Body of pancreas (tissue), 4 donors: ENCODE measurements around the gene PXDN. TPM values are rescaled to one million over a fixed set of nuclear protein-coding genes. Genes with fewer than 3 reads are reported as not detected.

Source experiments
- ATAC-seq: fragments of 150-250 bp; one replicate; pipeline ENCODE4 v1.9.1; 2016
- DNase-seq, 4 donors: peaks; one replicate each; pipeline ENCODE4 v3.0.0-alpha.2; 2019
- H3K27ac ChIP-seq, 4 donors: fragments of 200-600 bp; sonication (generic); 1 replicate in 3 of 4; 2 replicates in 1 of 4; pipeline versions ENCODE4 v1.5.1 to v1.6.1; 2016 to 2019; ENCODE audit warnings: mild to moderate bottlenecking in 1 of 4, mixed read lengths in 1 of 4, moderate library complexity in 1 of 4
- H3K27me3 ChIP-seq, 2 donors: fragments of 200-600 bp; sonication (generic); one replicate each; pipeline ENCODE4 v1.6.0; 2016; ENCODE audit warnings: mild to moderate bottlenecking in 1 of 2
- H3K36me3 ChIP-seq, 2 donors: fragments of 200-600 bp; sonication (generic); replicated peaks in 1 of 2; 2 replicates each; pipeline ENCODE4 v1.5.1; 2016; ENCODE audit warnings: low read depth in 2 of 2; ENCODE audit not compliant: insufficient read depth in 1 of 2
- H3K4me1 ChIP-seq: fragments of 200-600 bp; sonication (generic); one replicate; pipeline ENCODE4 v1.6.0; 2016
- H3K4me3 ChIP-seq, 2 donors: fragments of 200-600 bp; sonication (generic); 1 replicate in 1 of 2; 2 replicates in 1 of 2; pipeline ENCODE4 v1.5.1; 2016 to 2019
- H3K9me3 ChIP-seq, 3 donors: fragments of 200-600 bp; sonication (generic); 1 replicate in 2 of 3; 2 replicates in 1 of 3; pipeline ENCODE4 v1.5.1; 2016
- CTCF ChIP-seq, 7 experiments: fragments of 450-650 bp in 4 of 7; fragments of 200-600 bp in 3 of 7; sonication (generic) in 3 of 7; IDR thresholded peaks; one replicate each; pipeline ENCODE4 v1.5.1; 2016 to 2019; ENCODE audit warnings: antibody characterized with exemption in 7 of 7
- POLR2A ChIP-seq, 3 donors: fragments of 450-650 bp; IDR thresholded peaks; one replicate each; pipeline ENCODE4 v1.6.1; 2016; ENCODE audit warnings: antibody characterized with exemption in 3 of 3, mild to moderate bottlenecking in 2 of 3
- WGBS, 2 donors: methylation state at CpG; one replicate each; pipeline ENCODE4 v1.1.5; 2017; 5-methylcytosine and 5-hydroxymethylcytosine counted together
- intact Hi-C: fragments of 100-400 bp; cut with DNase I; formaldehyde crosslinking; loops from one replicate; pipeline ENCODE4 v1.15.1; 2023
- total RNA-seq, 2 donors: library from RNA; depleted of rRNA; stranded (reverse); fragments of >200 nt; gene quantifications; one replicate each; pipeline ENCODE4 v1.1.0, GENCODE V29; 2016

The PXDN gene
- total RNA-seq, 2 donors from 2014 or later = 7.0 to 41.9 TPM

- DNase-seq = peak in 1 of 4 donors; percentile 2
- intact Hi-C loops = no loop called here
- no peaks in the 10 kb centered on the region for H3K36me3 ChIP-seq
Observed at GRCh38 chr2:1745171-1746023, 1.1 kb upstream of the PXDN start.

GRCh38 chr2:1744151-1744445, 217 bp downstream of the PXDN start:
- Histone ChIP-seq H3K27ac (peak overlapping the region in 2 of 4 donors; percentile 47 to 53), H3K4me1 (peaks cover 20% of the 10 kb centered on the region), H3K4me3 (no peak overlapping the region), H3K9me3 (no peaks in the 10 kb centered on the region), H3K36me3 (no peaks in the 10 kb centered on the region), H3K27me3 (peaks cover 0 to 10% of the 10 kb centered on the region in 2 donors)
- ATAC-seq = no peak
- 0% methylated on average over 15 of the region's 33 CpGs; no CpG with 5 or more reads in 1 of the 2 donors for WGBS, 2 donors
- TF ChIP-seq CTCF (IDR thresholded peaks at IDR 0.05) (no peak), POLR2A (IDR thresholded peaks at IDR 0.05) (no peak)
- intact Hi-C loops = no loop called here
- DNase-seq = no peak

More at GRCh38 chr2:1745171-1746023, 1.1 kb upstream of the PXDN start:
- 51 to 54% methylated on average over 26 of the region's 26 CpGs for WGBS, 2 donors
- ATAC-seq = no peak
- Histone ChIP-seq H3K9me3 (no peaks in the 10 kb centered on the region), H3K27me3 (peaks cover 0 to 10% of the 10 kb centered on the region in 2 donors), H3K4me3 (no peak overlapping the region), H3K4me1 (peaks cover 20% of the 10 kb centered on the region), H3K27ac (no peak overlapping the region)
- no peak for TF ChIP-seq POLR2A (IDR thresholded peaks at IDR 0.05)
- TF ChIP-seq CTCF (IDR thresholded peaks at IDR 0.05) = no peak

- TF ChIP-seq CTCF (IDR thresholded peaks at IDR 0.05) (no peak), POLR2A (IDR thresholded peaks at IDR 0.05) (no peak)
- Histone ChIP-seq H3K36me3 (no peaks in the 10 kb centered on the region), H3K9me3 (no peaks in the 10 kb centered on the region), H3K27ac (peak overlapping the region in 3 of 4 donors; percentile 47 to 65 (median 49)), H3K4me3 (no peak overlapping the region), H3K27me3 (peaks cover 0 to 10% of the 10 kb centered on the region in 2 donors), H3K4me1 (peaks cover 20% of the 10 kb centered on the region)
- 0 to 3% methylated on average over 1 to 11 of the region's 71 CpGs for WGBS, 2 donors
- no peak for ATAC-seq
- DNase-seq = peak in 1 of 4 donors; percentile 11
- intact Hi-C loops = no loop called here
Observed at GRCh38 chr2:1743396-1744150, 742 bp downstream of the PXDN start.

- Histone ChIP-seq H3K4me1 (peaks cover 20% of the 10 kb centered on the region), H3K27me3 (peaks cover 0 to 10% of the 10 kb centered on the region in 2 donors), H3K9me3 (no peaks in the 10 kb centered on the region), H3K36me3 (no peaks in the 10 kb centered on the region), H3K4me3 (no peak overlapping the region), H3K27ac (peak overlapping the region in 3 of 4 donors; percentile 43 to 65 (median 49))
- ATAC-seq (no peak), DNase-seq (peak in 3 of 4 donors; percentile 55 to 57 (median 56))
- WGBS, 2 donors = 5 to 12% methylated on average over 25 to 54 of the region's 54 CpGs
- TF ChIP-seq CTCF (IDR thresholded peaks at IDR 0.05) (peak in 4 of 7 experiments; percentile 19 to 29 (median 24)), POLR2A (IDR thresholded peaks at IDR 0.05) (no peak)
- intact Hi-C loops = no loop called here
Observed at GRCh38 chr2:1742681-1743395, 1.5 kb downstream of the PXDN start.
